Vagina (tissue), 2 donors: Measurements from ENCODE around the gene PLPP2. TPM values are rescaled to one million over a fixed set of nuclear protein-coding genes. Genes with fewer than 3 reads are reported as not detected.

ENCODE experiments used
- DNase-seq, 2 donors: peaks; one replicate each; pipeline ENCODE4 v3.0.0-alpha.2; 2017; ENCODE audit errors: extremely low spot score in 2 of 2
- H3K27ac ChIP-seq: fragments of 200-600 bp; sonication (generic); one replicate; pipeline ENCODE4 v1.5.1; 2019
- H3K27me3 ChIP-seq: fragments of 200-600 bp; sonication (generic); one replicate; pipeline ENCODE4 v1.5.1; 2019
- H3K36me3 ChIP-seq, 2 donors: fragments of 200-600 bp; sonication (generic); one replicate each; pipeline ENCODE4 v1.5.1; 2017 to 2019
- H3K4me1 ChIP-seq: fragments of 200-600 bp; sonication (generic); one replicate; pipeline ENCODE4 v1.5.1; 2019
- H3K4me3 ChIP-seq, 2 donors: fragments of 200-600 bp; sonication (generic); 1 replicate in 1 of 2; 2 replicates in 1 of 2; pipeline ENCODE4 v1.5.1; 2016 to 2019
- H3K9me3 ChIP-seq: fragments of 200-600 bp; sonication (generic); one replicate; pipeline ENCODE4 v1.5.1; 2019
- CTCF ChIP-seq, 3 experiments: fragments of 450-650 bp in 2 of 3; fragments of 200-600 bp in 1 of 3; sonication (generic) in 1 of 3; IDR thresholded peaks; one replicate each; pipeline ENCODE4 v1.5.1; 2017 to 2019; ENCODE audit warnings: antibody characterized with exemption in 3 of 3, mild to moderate bottlenecking in 2 of 3, moderate library complexity in 2 of 3
- POLR2A ChIP-seq, 2 donors: fragments of 450-650 bp; IDR thresholded peaks; one replicate each; pipeline ENCODE4 v1.6.1; 2017; ENCODE audit warnings: antibody characterized with exemption in 2 of 2, mild to moderate bottlenecking in 2 of 2, moderate library complexity in 2 of 2
- POLR2AphosphoS5 ChIP-seq, 2 donors: sonication (generic); formaldehyde crosslinking; IDR thresholded peaks; one replicate each; pipeline ENCODE4 v1.9.0; 2017; ENCODE audit warnings: antibody characterized with exemption in 2 of 2, mild to moderate bottlenecking in 2 of 2, low read depth in 1 of 2; ENCODE audit not compliant: insufficient read depth in 1 of 2
- intact Hi-C: fragments of 100-400 bp; cut with DNase I; formaldehyde crosslinking; loops from one replicate; pipeline ENCODE4 v1.15.1; 2023
- total RNA-seq: library from RNA; depleted of rRNA; stranded (reverse); fragments of >200 nt; gene quantifications from one replicate; pipeline ENCODE4 v1.2.3, GENCODE V29; 2016

PLPP2 gene
- total RNA-seq, 1 donor from 2014 or later: 49.4 TPM

DNA sequence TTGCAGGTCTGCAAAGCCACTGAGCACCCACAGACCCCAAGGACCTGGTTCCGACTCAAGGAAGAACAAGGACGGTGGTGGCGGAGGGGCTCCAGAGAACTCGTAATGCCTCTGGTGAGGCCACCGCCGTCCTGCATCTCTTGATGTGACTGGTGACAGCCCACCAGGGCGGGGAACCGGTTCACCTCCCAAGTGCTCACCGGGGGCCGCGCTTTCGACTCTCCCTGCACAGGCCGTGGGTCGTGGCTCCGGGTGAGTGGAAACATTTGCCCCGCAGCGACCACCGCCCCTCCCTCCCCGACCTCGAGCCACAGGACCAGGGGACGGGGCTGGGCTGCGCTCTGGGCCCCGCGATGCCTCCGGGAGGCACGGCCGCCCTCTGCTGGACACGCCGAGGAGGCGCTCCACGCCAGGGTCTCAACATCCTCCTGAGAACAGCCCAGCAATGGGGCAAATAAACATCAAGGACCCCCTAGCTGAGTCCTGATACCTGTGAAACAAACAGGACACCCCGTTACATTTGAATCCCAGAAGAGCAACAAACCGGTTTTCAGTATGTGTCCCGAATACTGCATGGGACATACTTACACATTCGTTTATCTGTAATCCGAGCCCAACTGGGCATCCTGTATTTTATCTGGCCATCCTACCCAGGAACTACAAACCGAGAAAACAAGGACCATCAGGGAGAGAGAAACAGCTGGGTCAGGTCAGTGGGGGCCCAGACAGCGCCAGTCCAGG lies 3.9 kb upstream of the PLPP2 start:
- Histone ChIP-seq H3K27me3 (no peaks in the 10 kb centered on the region), H3K27ac (no peak overlapping the region), H3K4me3 (peak overlapping the region in 1 of 2 donors; percentile 39), H3K9me3 (no peaks in the 10 kb centered on the region), H3K36me3 (no peaks in the 10 kb centered on the region), H3K4me1 (peaks cover 40% of the 10 kb centered on the region)
- intact Hi-C loops: no loop called here
- no peak for TF ChIP-seq POLR2AphosphoS5 (IDR thresholded peaks at IDR 0.05; ENCODE audit: insufficient read depth in 1 of 2, low read depth in 1 of 2)
- peak in 1 of 3 experiments; percentile 37 for TF ChIP-seq CTCF (IDR thresholded peaks at IDR 0.05)
- no peak for DNase-seq

- H3K36me3 ChIP-seq: no peaks in the 10 kb centered on the region
- peaks cover 47% of the 10 kb centered on the region for H3K4me1 ChIP-seq
- no peak overlapping the region for H3K27ac ChIP-seq
- intact Hi-C loops: no loop called here
- no peaks in the 10 kb centered on the region for H3K9me3 ChIP-seq
- no peak for DNase-seq
- no peaks in the 10 kb centered on the region for H3K27me3 ChIP-seq
- peak overlapping the region; percentile 16 to 39 for H3K4me3 ChIP-seq
- TF ChIP-seq CTCF (IDR thresholded peaks at IDR 0.05): no peak
- TF ChIP-seq POLR2AphosphoS5 (IDR thresholded peaks at IDR 0.05; ENCODE audit: insufficient read depth in 1 of 2, low read depth in 1 of 2): peak in 1 of 2 donors; percentile 30
These were observed 3.2 kb upstream of the PLPP2 start for GRCh38 chr19:294341-294945.

- H3K27me3 ChIP-seq: no peaks in the 10 kb centered on the region
- DNase-seq: no peak
- intact Hi-C loops: no loop called here
- H3K9me3 ChIP-seq: no peaks in the 10 kb centered on the region
- H3K4me1 ChIP-seq: peaks cover 50% of the 10 kb centered on the region
- no peak overlapping the region for H3K4me3 ChIP-seq
- no peak overlapping the region for H3K27ac ChIP-seq
- H3K36me3 ChIP-seq: no peaks in the 10 kb centered on the region
- TF ChIP-seq POLR2A (IDR thresholded peaks at IDR 0.05) (no peak), CTCF (IDR thresholded peaks at IDR 0.05) (no peak), POLR2AphosphoS5 (IDR thresholded peaks at IDR 0.05; ENCODE audit: insufficient read depth in 1 of 2, low read depth in 1 of 2) (no peak)
These were observed 2.4 kb upstream of the PLPP2 start for GRCh38 chr19:293436-294110.

DNA sequence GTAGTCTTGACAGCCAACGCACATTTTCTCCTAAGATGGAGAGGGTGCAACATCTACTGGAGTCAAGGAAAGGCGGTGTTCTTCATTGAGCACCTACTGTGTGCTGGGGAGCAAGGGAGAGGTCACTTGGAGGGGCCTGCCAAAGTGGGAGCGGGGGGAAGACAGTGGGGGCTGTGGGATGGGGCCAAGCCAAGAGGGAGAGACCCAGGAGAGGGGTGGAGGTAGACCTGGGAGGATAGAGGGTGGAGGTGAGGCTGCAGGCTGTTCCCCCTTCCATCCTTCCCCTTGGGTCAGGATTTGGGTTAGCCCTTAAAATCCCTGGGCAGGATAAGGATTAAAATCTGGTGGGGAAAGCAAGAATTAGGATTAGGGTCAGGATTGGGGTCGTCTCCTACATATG lies 1.7 kb upstream of the PLPP2 start:
- no peak overlapping the region for H3K4me3 ChIP-seq
- intact Hi-C loops: no loop called here
- no peaks in the 10 kb centered on the region for H3K27me3 ChIP-seq
- DNase-seq: no peak
- TF ChIP-seq CTCF (IDR thresholded peaks at IDR 0.05): no peak
- no peak for TF ChIP-seq POLR2A (IDR thresholded peaks at IDR 0.05)
- no peak for TF ChIP-seq POLR2AphosphoS5 (IDR thresholded peaks at IDR 0.05; ENCODE audit: insufficient read depth in 1 of 2, low read depth in 1 of 2)
- peaks cover 50% of the 10 kb centered on the region for H3K4me1 ChIP-seq
- no peaks in the 10 kb centered on the region for H3K9me3 ChIP-seq
- H3K36me3 ChIP-seq: no peaks in the 10 kb centered on the region
- H3K27ac ChIP-seq: no peak overlapping the region
